GM19099 (cell line): ENCODE measurements around the gene ADAM11.

Experiments used
- POLR2A ChIP-seq: IDR thresholded peaks from 3 replicates; pipeline ENCODE4 v1.6.1; 2011; ENCODE audit warnings: low read depth; ENCODE audit not compliant: insufficient read length; ENCODE audit errors: extremely low read depth

Gene ADAM11

GRCh38 chr17:44830359-44831288, 71.8 kb downstream of the ADAM11 start:
- TF ChIP-seq POLR2A = peak; percentile 26

DNA sequence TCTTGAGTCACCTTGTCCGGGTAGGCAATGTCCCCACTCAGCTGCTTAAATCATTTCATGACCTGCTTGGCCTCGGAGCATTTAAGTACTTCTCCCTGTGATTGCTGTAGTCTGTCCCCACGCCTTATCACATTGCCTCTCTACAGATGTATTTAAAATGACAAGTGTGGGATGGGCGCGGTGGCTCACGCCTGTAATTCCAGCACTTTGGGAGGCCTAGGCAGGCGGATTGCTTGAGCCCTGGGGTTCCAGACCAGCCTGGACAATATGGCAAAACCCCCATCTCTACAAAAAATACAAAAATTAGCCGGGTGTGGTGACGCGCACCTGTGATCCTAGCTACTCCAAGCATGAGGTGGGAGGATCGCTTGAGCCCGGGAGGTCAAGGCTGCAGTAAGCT, 72.6 kb downstream of the ADAM11 start:
- TF ChIP-seq POLR2A = no peak
